Panc1 (cell line): ENCODE measurements around the gene DDX10. TPM values are rescaled to one million over a fixed set of nuclear protein-coding genes. Genes with fewer than 3 reads are reported as not detected.

Experiments
- ATAC-seq: fragments of 200-7000 bp; cut with Tn5 transposase; 2 replicates; pipeline ENCODE4 v1.9.1; 2020; ENCODE audit warnings: mild to moderate bottlenecking, moderate library complexity
- BruUV-seq: library from RNA; stranded (reverse); fragments of 400-500 nt; replicated peaks from 2 replicates; lab custom pipeline; 2021; lab: Mats Ljungman, UMichigan
- CTCF ChIA-PET: fragments of 300-600 bp; sonication (Branson Sonifier 250); formaldehyde crosslinking; loops from one replicate; lab custom pipeline; 2022; ENCODE audit warnings: antibody characterized with exemption; lab: Charles Lee
- POLR2A ChIA-PET: fragments of 300-600 bp; sonication (Branson Sonifier 250); formaldehyde crosslinking; loops from one replicate; lab custom pipeline; 2022; ENCODE audit warnings: antibody characterized with exemption; lab: Charles Lee
- DNase-seq: peaks from one replicate; pipeline ENCODE4 v3.0.0-alpha.2; 2010; ENCODE audit warnings: low read depth, low spot score
- H3K27ac ChIP-seq: 2 replicates; pipeline ENCODE4 v1.5.1; 2011; ENCODE audit warnings: mild to moderate bottlenecking, low read length, inconsistent platforms
- H3K27me3 ChIP-seq: fragments of 200-500 bp; sonication (Bioruptor generic); 2 replicates; pipeline ENCODE4 v1.6.0; 2014; ENCODE audit warnings: low read length, inconsistent platforms; ENCODE audit not compliant: control insufficient read depth, insufficient read depth
- H3K36me3 ChIP-seq: fragments of 200-500 bp; sonication (Bioruptor generic); 2 replicates; pipeline ENCODE4 v1.5.1; 2014; ENCODE audit warnings: inconsistent platforms, mild to moderate bottlenecking, low read length, moderate library complexity; ENCODE audit not compliant: control insufficient read depth, insufficient read depth
- H3K4me1 ChIP-seq: 2 replicates; pipeline ENCODE4 v1.5.1; 2011; ENCODE audit warnings: inconsistent platforms, mild to moderate bottlenecking, low read length, moderate library complexity; ENCODE audit not compliant: control insufficient read depth, insufficient read depth
- H3K4me3 ChIP-seq, 2 experiments: 2 replicates each; pipeline ENCODE4 v1.5.1; 2011 to 2012; ENCODE audit warnings: low read depth in 2 of 2, low read length in 2 of 2, mild to moderate bottlenecking in 2 of 2, inconsistent platforms in 1 of 2, moderate library complexity in 1 of 2
- H3K9me3 ChIP-seq: fragments of 200-500 bp; sonication (Bioruptor generic); 2 replicates; pipeline ENCODE4 v1.5.1; 2014; ENCODE audit warnings: low read depth, mild to moderate bottlenecking, inconsistent platforms, low read length, moderate library complexity; ENCODE audit not compliant: control insufficient read depth, insufficient read depth
- POLR2AphosphoS5 ChIP-seq: IDR thresholded peaks from 2 replicates; pipeline ENCODE4 v1.6.1; 2012; ENCODE audit warnings: mild to moderate bottlenecking, low read depth, low read length, moderate library complexity
- SIN3A ChIP-seq: IDR thresholded peaks from 2 replicates; pipeline ENCODE4 v1.6.1; 2012; ENCODE audit warnings: low read depth, mild to moderate bottlenecking, low read length, moderate library complexity, borderline replicate concordance; ENCODE audit not compliant: insufficient read depth
- TCF7L2 ChIP-seq: IDR thresholded peaks from 2 replicates; pipeline ENCODE4 v1.6.1; 2011; ENCODE audit warnings: mild to moderate bottlenecking, low read depth, low read length, inconsistent platforms
- in situ Hi-C: cut with HindIII; loops from 2 replicates; pipeline ENCODE4 v1.10.0; 2016; ENCODE audit warnings: low sequenced_read_pairs, low pct_unique_long_range_greater_than_20kb
- intact Hi-C: fragments of 100-400 bp; cut with micrococcal nuclease; formaldehyde crosslinking; loops from one replicate; pipeline ENCODE4 v1.10.0; 2022; ENCODE audit not compliant: unreplicated experiment
- total RNA-seq: library from RNA; stranded (reverse); gene quantifications from one replicate; pipeline ENCODE4 v1.2.1, GENCODE V29; 2021; ENCODE audit not compliant: unreplicated experiment
- TF ChIP-seq, protein P1 (sequence below), 2 experiments: IDR thresholded peaks; 2 replicates each; pipeline ENCODE4 v1.6.1; 2011 to 2012; ENCODE audit warnings: low read depth in 2 of 2, control low read depth in 1 of 2, low read length in 1 of 2, mild to moderate bottlenecking in 1 of 2, moderate library complexity in 1 of 2; ENCODE audit not compliant: insufficient read depth in 1 of 2
- TF ChIP-seq, protein P2 (sequence below): fragments of 450-650 bp; IDR thresholded peaks from 2 replicates; pipeline ENCODE4 v1.5.1; 2017; ENCODE audit warnings: mild to moderate bottlenecking

DDX10 gene
- total RNA-seq, 1 experiment from 2014 or later = 48.8 TPM

DNA sequence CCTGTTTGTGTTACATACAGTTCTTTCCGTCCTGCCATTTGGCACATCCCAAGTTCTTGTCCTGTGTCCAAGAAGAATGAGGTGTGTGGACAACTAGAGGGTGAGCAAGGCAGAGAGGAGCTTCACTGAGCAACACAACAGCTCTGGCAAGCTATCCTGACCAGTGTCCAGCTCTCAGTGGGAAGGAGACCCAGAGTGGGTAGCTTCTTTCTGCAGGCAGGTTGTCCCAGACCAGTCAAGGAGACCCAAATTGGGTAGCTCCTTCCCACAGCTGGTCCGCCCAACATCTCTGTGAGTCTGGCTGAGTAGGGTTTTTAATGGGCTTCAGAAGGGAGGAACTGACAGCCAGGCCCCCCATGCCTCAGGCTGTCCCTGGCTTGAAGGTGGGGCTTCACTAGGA lies 36.1 kb upstream of the DDX10 start:
- CTCF ChIA-PET = no interaction called here
- in situ Hi-C loops = no loop called here

DNA sequence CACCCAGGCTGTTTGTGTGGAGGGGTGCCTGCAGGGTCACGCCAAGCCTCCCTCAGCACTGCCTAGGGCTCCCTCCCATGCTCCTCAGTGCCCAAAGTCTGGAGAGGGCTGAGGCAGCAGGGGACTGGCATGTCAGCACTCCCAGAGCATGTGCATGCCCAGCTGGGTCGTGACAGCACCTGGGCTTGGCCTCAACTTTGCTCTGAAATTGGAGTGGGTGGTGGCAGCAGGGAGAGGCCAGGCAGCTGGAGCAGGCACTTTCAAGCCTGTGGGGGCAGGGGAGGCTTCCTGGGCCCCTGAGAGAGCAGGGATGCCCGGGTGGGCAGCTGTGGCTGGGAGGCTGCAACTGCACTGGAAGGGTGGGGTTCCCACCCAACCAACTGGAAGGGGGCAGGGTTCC lies 35.6 kb upstream of the DDX10 start:
- ChIA-PET CTCF (no interaction called here), POLR2A (no interaction called here)
- Histone ChIP-seq H3K27me3 (no peaks in the 10 kb centered on the region), H3K9me3 (no peaks in the 10 kb centered on the region), H3K27ac (no peak overlapping the region), H3K36me3 (no peaks in the 10 kb centered on the region), H3K4me3 (no peak overlapping the region), H3K4me1 (no peaks in the 10 kb centered on the region)
- ATAC-seq (no peak), DNase-seq (no peak)
- intact Hi-C loops = no loop called here
- in situ Hi-C loops = no loop called here
- TF ChIP-seq, protein P1, sequence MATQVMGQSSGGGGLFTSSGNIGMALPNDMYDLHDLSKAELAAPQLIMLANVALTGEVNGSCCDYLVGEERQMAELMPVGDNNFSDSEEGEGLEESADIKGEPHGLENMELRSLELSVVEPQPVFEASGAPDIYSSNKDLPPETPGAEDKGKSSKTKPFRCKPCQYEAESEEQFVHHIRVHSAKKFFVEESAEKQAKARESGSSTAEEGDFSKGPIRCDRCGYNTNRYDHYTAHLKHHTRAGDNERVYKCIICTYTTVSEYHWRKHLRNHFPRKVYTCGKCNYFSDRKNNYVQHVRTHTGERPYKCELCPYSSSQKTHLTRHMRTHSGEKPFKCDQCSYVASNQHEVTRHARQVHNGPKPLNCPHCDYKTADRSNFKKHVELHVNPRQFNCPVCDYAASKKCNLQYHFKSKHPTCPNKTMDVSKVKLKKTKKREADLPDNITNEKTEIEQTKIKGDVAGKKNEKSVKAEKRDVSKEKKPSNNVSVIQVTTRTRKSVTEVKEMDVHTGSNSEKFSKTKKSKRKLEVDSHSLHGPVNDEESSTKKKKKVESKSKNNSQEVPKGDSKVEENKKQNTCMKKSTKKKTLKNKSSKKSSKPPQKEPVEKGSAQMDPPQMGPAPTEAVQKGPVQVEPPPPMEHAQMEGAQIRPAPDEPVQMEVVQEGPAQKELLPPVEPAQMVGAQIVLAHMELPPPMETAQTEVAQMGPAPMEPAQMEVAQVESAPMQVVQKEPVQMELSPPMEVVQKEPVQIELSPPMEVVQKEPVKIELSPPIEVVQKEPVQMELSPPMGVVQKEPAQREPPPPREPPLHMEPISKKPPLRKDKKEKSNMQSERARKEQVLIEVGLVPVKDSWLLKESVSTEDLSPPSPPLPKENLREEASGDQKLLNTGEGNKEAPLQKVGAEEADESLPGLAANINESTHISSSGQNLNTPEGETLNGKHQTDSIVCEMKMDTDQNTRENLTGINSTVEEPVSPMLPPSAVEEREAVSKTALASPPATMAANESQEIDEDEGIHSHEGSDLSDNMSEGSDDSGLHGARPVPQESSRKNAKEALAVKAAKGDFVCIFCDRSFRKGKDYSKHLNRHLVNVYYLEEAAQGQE (IDR thresholded peaks at IDR 0.05; ENCODE audit: insufficient read depth in 1 of 2, low read depth in 2 of 2, low read length in 1 of 2) = no peak
- TF ChIP-seq POLR2AphosphoS5 (no peak), SIN3A (no peak), TCF7L2 (no peak)
- TF ChIP-seq, protein P2, sequence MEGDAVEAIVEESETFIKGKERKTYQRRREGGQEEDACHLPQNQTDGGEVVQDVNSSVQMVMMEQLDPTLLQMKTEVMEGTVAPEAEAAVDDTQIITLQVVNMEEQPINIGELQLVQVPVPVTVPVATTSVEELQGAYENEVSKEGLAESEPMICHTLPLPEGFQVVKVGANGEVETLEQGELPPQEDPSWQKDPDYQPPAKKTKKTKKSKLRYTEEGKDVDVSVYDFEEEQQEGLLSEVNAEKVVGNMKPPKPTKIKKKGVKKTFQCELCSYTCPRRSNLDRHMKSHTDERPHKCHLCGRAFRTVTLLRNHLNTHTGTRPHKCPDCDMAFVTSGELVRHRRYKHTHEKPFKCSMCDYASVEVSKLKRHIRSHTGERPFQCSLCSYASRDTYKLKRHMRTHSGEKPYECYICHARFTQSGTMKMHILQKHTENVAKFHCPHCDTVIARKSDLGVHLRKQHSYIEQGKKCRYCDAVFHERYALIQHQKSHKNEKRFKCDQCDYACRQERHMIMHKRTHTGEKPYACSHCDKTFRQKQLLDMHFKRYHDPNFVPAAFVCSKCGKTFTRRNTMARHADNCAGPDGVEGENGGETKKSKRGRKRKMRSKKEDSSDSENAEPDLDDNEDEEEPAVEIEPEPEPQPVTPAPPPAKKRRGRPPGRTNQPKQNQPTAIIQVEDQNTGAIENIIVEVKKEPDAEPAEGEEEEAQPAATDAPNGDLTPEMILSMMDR = no peak
- no TSS peak for BruUV-seq

More for the DNA sequence above, 36.1 kb upstream of the DDX10 start:
- BruUV-seq = no TSS peak
- no peak overlapping the region for H3K27ac ChIP-seq
- TF ChIP-seq, protein P2 = no peak
- TF ChIP-seq SIN3A (no peak), POLR2AphosphoS5 (no peak), TCF7L2 (no peak)
- TF ChIP-seq, protein P1 (IDR thresholded peaks at IDR 0.05; ENCODE audit: insufficient read depth in 1 of 2, low read depth in 2 of 2, low read length in 1 of 2) = no peak
- no peak overlapping the region for H3K4me3 ChIP-seq
- POLR2A ChIA-PET = no interaction called here
- intact Hi-C loops = no loop called here
- no peaks in the 10 kb centered on the region for H3K9me3 ChIP-seq
- no peaks in the 10 kb centered on the region for H3K27me3 ChIP-seq
- DNase-seq = no peak
- no peaks in the 10 kb centered on the region for H3K36me3 ChIP-seq
- H3K4me1 ChIP-seq = no peaks in the 10 kb centered on the region
- no peak for ATAC-seq
